GM23338 (cell line): Measurements from ENCODE around the gene C2orf68.

Experiments
- EZH2 ChIP-seq: fragments of 200-600 bp; sonication (generic); IDR thresholded peaks from one replicate; pipeline ENCODE4 v1.8.0; 2017; ENCODE audit warnings: antibody characterized with exemption, mild to moderate bottlenecking, low read depth; ENCODE audit not compliant: unreplicated experiment
- POLR2AphosphoS5 ChIP-seq: IDR thresholded peaks from 2 replicates; pipeline ENCODE4 v1.6.1; 2016; ENCODE audit warnings: antibody characterized with exemption, low read depth
- TF ChIP-seq, protein P1 (sequence below), 2 experiments: fragments of 200-600 bp in 1 of 2; sonication (generic) in 1 of 2; conservative IDR thresholded peaks; 2 replicates each; pipeline versions ENCODE4 v1.5.1 to v1.6.1; 2016 to 2017; ENCODE audit warnings: antibody characterized with exemption in 2 of 2, low read depth in 2 of 2, mild to moderate bottlenecking in 2 of 2, moderate library complexity in 1 of 2

DNA sequence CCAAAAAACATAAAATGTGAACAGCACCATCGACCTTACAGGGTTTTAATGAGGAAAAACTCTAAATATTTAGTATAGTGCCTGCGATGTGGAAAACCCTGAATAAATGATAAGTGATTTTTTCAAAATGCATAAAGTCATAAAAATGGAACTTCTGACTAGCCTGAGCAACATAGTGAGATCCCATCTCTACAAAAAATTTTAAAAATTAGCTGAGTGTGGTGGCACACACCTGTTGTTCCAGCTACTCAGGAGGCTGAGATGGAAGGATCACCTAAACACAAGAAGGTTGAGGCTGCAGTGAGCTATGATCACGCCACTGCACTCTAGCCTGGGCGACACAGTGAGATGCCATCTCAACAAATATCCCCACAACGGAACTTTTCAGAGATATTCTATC is 54.7 kb downstream of the C2orf68 start:
- no peak for TF ChIP-seq POLR2AphosphoS5
- TF ChIP-seq, protein P1, sequence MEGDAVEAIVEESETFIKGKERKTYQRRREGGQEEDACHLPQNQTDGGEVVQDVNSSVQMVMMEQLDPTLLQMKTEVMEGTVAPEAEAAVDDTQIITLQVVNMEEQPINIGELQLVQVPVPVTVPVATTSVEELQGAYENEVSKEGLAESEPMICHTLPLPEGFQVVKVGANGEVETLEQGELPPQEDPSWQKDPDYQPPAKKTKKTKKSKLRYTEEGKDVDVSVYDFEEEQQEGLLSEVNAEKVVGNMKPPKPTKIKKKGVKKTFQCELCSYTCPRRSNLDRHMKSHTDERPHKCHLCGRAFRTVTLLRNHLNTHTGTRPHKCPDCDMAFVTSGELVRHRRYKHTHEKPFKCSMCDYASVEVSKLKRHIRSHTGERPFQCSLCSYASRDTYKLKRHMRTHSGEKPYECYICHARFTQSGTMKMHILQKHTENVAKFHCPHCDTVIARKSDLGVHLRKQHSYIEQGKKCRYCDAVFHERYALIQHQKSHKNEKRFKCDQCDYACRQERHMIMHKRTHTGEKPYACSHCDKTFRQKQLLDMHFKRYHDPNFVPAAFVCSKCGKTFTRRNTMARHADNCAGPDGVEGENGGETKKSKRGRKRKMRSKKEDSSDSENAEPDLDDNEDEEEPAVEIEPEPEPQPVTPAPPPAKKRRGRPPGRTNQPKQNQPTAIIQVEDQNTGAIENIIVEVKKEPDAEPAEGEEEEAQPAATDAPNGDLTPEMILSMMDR (conservative IDR thresholded peaks at IDR 0.05; ENCODE audit: low read depth in 2 of 2), result no peak
- TF ChIP-seq EZH2, result no peak
